Osteoblast (primary cell): ENCODE data around the gene ABCA5. TPM values are rescaled to one million over a fixed set of nuclear protein-coding genes. Genes with fewer than 3 reads are reported as not detected.

ENCODE experiments used
- DNase-seq: peaks from one replicate; pipeline ENCODE4 v3.0.0; 2011; ENCODE audit warnings: low spot score, mixed read lengths; ENCODE audit not compliant: insufficient read length; ENCODE audit errors: missing footprints
- H2AFZ ChIP-seq: 2 replicates; pipeline ENCODE4 v1.6.0; 2011; ENCODE audit warnings: mild to moderate bottlenecking, low read length
- H3K27ac ChIP-seq: 2 replicates; pipeline ENCODE4 v1.5.1; 2011; ENCODE audit warnings: mild to moderate bottlenecking, low read depth, low read length, moderate library complexity
- H3K27me3 ChIP-seq: 2 replicates; pipeline ENCODE4 v1.6.0; 2012; ENCODE audit warnings: mild to moderate bottlenecking, control low read depth, inconsistent platforms, low read length, moderate library complexity; ENCODE audit not compliant: insufficient read depth
- H3K36me3 ChIP-seq: 2 replicates; pipeline ENCODE4 v1.5.1; 2011; ENCODE audit warnings: mild to moderate bottlenecking, low read length, control low read depth, moderate library complexity; ENCODE audit not compliant: insufficient read depth
- H3K4me1 ChIP-seq: 2 replicates; pipeline ENCODE4 v1.5.1; 2011; ENCODE audit warnings: mild to moderate bottlenecking, low read length, control low read depth, moderate library complexity; ENCODE audit not compliant: insufficient read depth
- H3K4me2 ChIP-seq: 2 replicates; pipeline ENCODE4 v1.6.0; 2011; ENCODE audit warnings: mild to moderate bottlenecking, low read length; ENCODE audit not compliant: insufficient read depth
- H3K4me3 ChIP-seq: fragments of 200-600 bp; sonication (generic); 3 replicates; pipeline ENCODE4 v1.5.1; 2012; ENCODE audit warnings: mild to moderate bottlenecking, low read length, inconsistent platforms; ENCODE audit not compliant: insufficient read depth
- H3K79me2 ChIP-seq: 2 replicates; pipeline ENCODE4 v1.6.0; 2012; ENCODE audit warnings: mild to moderate bottlenecking, low read length, control low read depth, inconsistent platforms; ENCODE audit not compliant: insufficient read depth
- H3K9me3 ChIP-seq: 2 replicates; pipeline ENCODE4 v1.5.1; 2011; ENCODE audit warnings: low read depth, low read length, control low read depth
- H4K20me1 ChIP-seq: 2 replicates; pipeline ENCODE4 v1.6.0; 2012; ENCODE audit warnings: mild to moderate bottlenecking, low read length, control low read depth; ENCODE audit not compliant: insufficient read depth
- CTCF ChIP-seq: IDR thresholded peaks from 2 replicates; pipeline ENCODE4 v1.5.1; 2011; ENCODE audit warnings: mild to moderate bottlenecking, low read depth, low read length, moderate library complexity; ENCODE audit errors: extremely low read depth
- total RNA-seq: library from RNA; depleted of rRNA; stranded (reverse); fragments of >200 nt; gene quantifications from 2 replicates; pipeline ENCODE4 v1.2.3, GENCODE V29; 2012

Gene ABCA5
- total RNA-seq, 1 donor = 22.4 TPM

- peak overlapping the region; percentile 3 for H3K27ac ChIP-seq
- no peaks in the 10 kb centered on the region for H3K79me2 ChIP-seq
- peaks cover 10% of the 10 kb centered on the region for H3K4me1 ChIP-seq
- no peaks in the 10 kb centered on the region for H3K9me3 ChIP-seq
- peaks cover 6% of the 10 kb centered on the region for H3K27me3 ChIP-seq
- H3K4me3 ChIP-seq = peak overlapping the region; percentile 85
- DNase-seq = peak; percentile 69
- no peaks in the 10 kb centered on the region for H3K36me3 ChIP-seq
- peak overlapping the region; percentile 99 for H3K4me2 ChIP-seq
- H4K20me1 ChIP-seq = no peaks in the 10 kb centered on the region
- no peak for TF ChIP-seq CTCF
- H2AFZ ChIP-seq = peak overlapping the region; percentile 98
These were observed 415 bp downstream of the ABCA5 start for GRCh38 chr17:69326377-69327059.

- peaks cover 10% of the 10 kb centered on the region for H3K4me1 ChIP-seq
- H2AFZ ChIP-seq = peak overlapping the region; percentile 98
- H3K36me3 ChIP-seq = no peaks in the 10 kb centered on the region
- DNase-seq = peak; percentile 43
- no peak overlapping the region for H3K27ac ChIP-seq
- H3K4me2 ChIP-seq = peak overlapping the region; percentile 99
- peak overlapping the region; percentile 85 for H3K4me3 ChIP-seq
- H3K79me2 ChIP-seq = no peaks in the 10 kb centered on the region
- no peaks in the 10 kb centered on the region for H3K9me3 ChIP-seq
- H3K27me3 ChIP-seq = peaks cover 2% of the 10 kb centered on the region
- H4K20me1 ChIP-seq = no peaks in the 10 kb centered on the region
- TF ChIP-seq CTCF = no peak
These were observed 1.2 kb downstream of the ABCA5 start for GRCh38 chr17:69325518-69326376.

GRCh38 chr17:69323806-69324205 is 3.1 kb downstream of the ABCA5 start:
- Histone ChIP-seq H2AFZ (no peak overlapping the region), H3K27ac (no peak overlapping the region), H3K4me1 (peaks cover 14% of the 10 kb centered on the region), H4K20me1 (no peaks in the 10 kb centered on the region), H3K4me3 (no peak overlapping the region), H3K9me3 (no peaks in the 10 kb centered on the region), H3K27me3 (no peaks in the 10 kb centered on the region), H3K36me3 (no peaks in the 10 kb centered on the region), H3K79me2 (no peaks in the 10 kb centered on the region), H3K4me2 (no peak overlapping the region)
- TF ChIP-seq CTCF = no peak
- DNase-seq = no peak

GRCh38 chr17:69320908-69321238 is 6.1 kb downstream of the ABCA5 start:
- H3K27me3 ChIP-seq = no peaks in the 10 kb centered on the region
- H3K4me1 ChIP-seq = peaks cover 8% of the 10 kb centered on the region
- no peak overlapping the region for H3K4me2 ChIP-seq
- no peak for TF ChIP-seq CTCF
- H3K79me2 ChIP-seq = no peaks in the 10 kb centered on the region
- no peak for DNase-seq
- H2AFZ ChIP-seq = no peak overlapping the region
- no peaks in the 10 kb centered on the region for H3K36me3 ChIP-seq
- no peaks in the 10 kb centered on the region for H4K20me1 ChIP-seq
- H3K27ac ChIP-seq = no peak overlapping the region
- no peaks in the 10 kb centered on the region for H3K9me3 ChIP-seq
- H3K4me3 ChIP-seq = no peak overlapping the region
